Fibroblast of upper back skin (primary cell): Measurements from ENCODE around the gene KMT5C.
A peak's percentile ranks its signal among the peaks of the same experiment; 100 is the strongest.

Experiments
- DNase-seq: peaks from one replicate; pipeline ENCODE4 v3.0.0-alpha.2; 2013

Gene KMT5C

GRCh38 chr19:55369653-55370304 is 30.1 kb downstream of the KMT5C start:
- peak; percentile 76 for DNase-seq

- DNase-seq: peak; percentile 79
Measured at GRCh38 chr19:55370305-55370988, 30.8 kb downstream of the KMT5C start, which contains the start of gene IL11. TSS of gene IL11 (minus strand) at chr19:55370463. CDS start at chr19:55370310, 153 bp downstream.

- peak; percentile 78 for DNase-seq
Measured at GRCh38 chr19:55372316-55373081, 32.8 kb downstream of the KMT5C start.

GRCh38 chr19:55373306-55373992 is 33.8 kb downstream of the KMT5C start:
- DNase-seq: no peak

GRCh38 chr19:55373993-55374757 is 34.5 kb downstream of the KMT5C start:
- DNase-seq: peak; percentile 53

GRCh38 chr19:55376241-55376933 is 36.7 kb downstream of the KMT5C start, which contains the start of gene TMEM190:
TSS of gene TMEM190 (plus strand) at chr19:55376826. CDS start at chr19:55376854, 28 bp downstream.
- DNase-seq: no peak

- no peak for DNase-seq
Measured at GRCh38 chr19:55377356-55378131, 37.9 kb downstream of the KMT5C start.

- DNase-seq: no peak
Measured at GRCh38 chr19:55379174-55379573, 39.5 kb downstream of the KMT5C start.

- no peak for DNase-seq
Measured at GRCh38 chr19:55382013-55382412, 42.3 kb downstream of the KMT5C start.

GRCh38 chr19:55382522-55383054 is 42.9 kb downstream of the KMT5C start:
- DNase-seq: no peak

GRCh38 chr19:55383279-55384130 is 43.8 kb downstream of the KMT5C start:
- peak; percentile 62 for DNase-seq

GRCh38 chr19:55384131-55384919 is 44.6 kb downstream of the KMT5C start, which contains the start of gene TMEM238:
TSS of gene TMEM238 (minus strand) at chr19:55384292. CDS start at chr19:55384259, 33 bp downstream.
- no peak for DNase-seq

GRCh38 chr19:55384920-55385723 is 45.4 kb downstream of the KMT5C start:
- DNase-seq: peak; percentile 96

GRCh38 chr19:55385724-55386492 is 46.2 kb downstream of the KMT5C start, which contains the start of gene RPL28:
TSS of gene RPL28 (plus strand) at chr19:55385932. CDS start at chr19:55386358, 426 bp downstream.
- DNase-seq: peak; percentile 98

GRCh38 chr19:55386493-55386971 is 46.9 kb downstream of the KMT5C start:
- DNase-seq: no peak

- DNase-seq: no peak
Measured at GRCh38 chr19:55387736-55388497, 48.2 kb downstream of the KMT5C start.
